ENCODE measurements around the gene BEST4. TPM values are rescaled to one million over a fixed set of nuclear protein-coding genes. Genes with fewer than 3 reads are reported as not detected.

Gene BEST4
- total and polyA plus RNA-seq, 2 of the 8 experiments (the other 6 are each of a cell fraction or from before 2014, with no cell fraction given): 0.76 to 1.4 TPM

GRCh38 chr1:44735992-44736391 is 52.0 kb downstream of the BEST4 start:
- 100% methylated on average over 1 of the region's 1 CpG; no CpG with 5 or more reads in 1 of the 2 experiments for WGBS, 2 experiments (ENCODE audit: extremely low coverage in 1 of 2, insufficient coverage in 1 of 2, insufficient read length in 1 of 2, insufficient replicate concordance in 2 of 2, low coverage in 1 of 2, low lambda C conversion rate in 2 of 2, missing lambda C conversion rate in 1 of 2)
- POLR2A ChIA-PET (ENCODE audit: partially characterized antibody): interaction anchor here (1.0 to 22.5 kb wide), 6 partner anchors 9 to 83 kb away, joined by 3 to 428 read pairs (median 4); partner anchors contain the start of genes BEST4, DYNLT4 and RPS8
- Histone ChIP-seq H2BK20ac (ENCODE audit: low read length) (no peak overlapping the region), H3K79me1 (ENCODE audit: low read depth, low read length) (peaks cover 3% of the 10 kb centered on the region), H4K20me1 (replicated peaks in 1 of 2; ENCODE audit: control insufficient read depth in 1 of 2, insufficient read depth in 2 of 2, low read length in 2 of 2) (no peaks in the 10 kb centered on the region), H3K27ac (ENCODE audit: low read depth, low read length) (no peak overlapping the region), H4K5ac (ENCODE audit: insufficient read length, low read depth, low read length) (no peak overlapping the region), H3K36me3 (ENCODE audit: control insufficient read depth in 2 of 4, insufficient read depth in 4 of 4, low read length in 3 of 4) (0 out of 8 replicates have a peak, but pooled peaks cover 0 to 3% (median 0%) of the 10 kb centered on the region in 4 experiments), H3K4me1 (replicated peaks in 1 of 4; ENCODE audit: control insufficient read depth in 3 of 4, insufficient read depth in 4 of 4, low read length in 3 of 4) (peaks cover 0 to 3% (median 2%) of the 10 kb centered on the region in 4 experiments; a peak in 3 of 7 replicates), H2BK5ac (ENCODE audit: low read depth, low read length) (no peak overlapping the region), H2AFZ (ENCODE audit: low read length) (no peak overlapping the region), H3K79me2 (ENCODE audit: control insufficient read depth in 1 of 2, insufficient read depth in 2 of 2, low read length in 2 of 2) (peaks cover 2 to 13% of the 10 kb centered on the region in 2 experiments; a peak in 3 of 4 replicates), H2BK120ac (replicated peaks; ENCODE audit: low read depth, low read length) (no peak overlapping the region), H3K9me3 (ENCODE audit: insufficient read depth in 2 of 2, low read depth in 1 of 2, low read length in 1 of 2) (peaks cover 0 to 7% of the 10 kb centered on the region in 2 experiments; a peak in 1 of 4 replicates), H3K56ac (replicated peaks; ENCODE audit: insufficient read length, low read depth, low read length) (no peak overlapping the region), H2BK12ac (ENCODE audit: low read depth, low read length) (no peak overlapping the region), H3K4me2 (ENCODE audit: insufficient read depth in 1 of 2, low read depth in 2 of 2, low read length in 2 of 2) (no peak overlapping the region), H3K23ac (ENCODE audit: insufficient read length) (no peak overlapping the region), H3K18ac (ENCODE audit: extremely low read depth, low read length) (no peak overlapping the region), H4K8ac (ENCODE audit: extremely low read depth, insufficient read depth, low read length) (no peak overlapping the region), H3K9ac (replicated peaks in 1 of 4; ENCODE audit: extremely low read depth in 1 of 4, low read depth in 3 of 4, low read length in 3 of 4) (no peak overlapping the region), H3K23me2 (ENCODE audit: low read depth, low read length) (peaks cover 3% of the 10 kb centered on the region; the same call in 1 of the 2 replicates), H4K91ac (replicated peaks; ENCODE audit: insufficient read length, low read length) (no peak overlapping the region), H2AK5ac (ENCODE audit: low read depth, low read length) (no peak overlapping the region), H3K14ac (ENCODE audit: insufficient read length) (no peak overlapping the region), H3K4ac (replicated peaks; ENCODE audit: insufficient read length, low read depth, low read length) (no peak overlapping the region), H2BK15ac (ENCODE audit: low read length) (no peak overlapping the region), H3K27me3 (replicated peaks in 1 of 4; ENCODE audit: control insufficient read depth in 3 of 4, extremely low read depth in 1 of 4, insufficient read depth in 3 of 4, low read length in 3 of 4) (no peaks in the 10 kb centered on the region), H3K4me3 (ENCODE audit: extremely low read depth in 1 of 4, insufficient read depth in 2 of 4, low read depth in 3 of 4, low read length in 4 of 4) (no peak overlapping the region)
- no peak for FAIRE-seq
- CTCF ChIA-PET (ENCODE audit: partially characterized antibody): interaction anchor here (1.6 to 10.5 kb wide), 4 partner anchors 12 to 77 kb away, joined by 3 to 107 read pairs (median 10); no protein-coding TSS in a partner anchor
- TF ChIP-seq E2F6 (IDR thresholded peaks at IDR 0.05) (no peak), SIRT6 (IDR thresholded peaks at IDR 0.05; ENCODE audit: low read length) (no peak), RBBP5 (IDR thresholded peaks at IDR 0.05; ENCODE audit: borderline replicate concordance, low read depth, low read length) (no peak), BACH1 (IDR thresholded peaks at IDR 0.05; ENCODE audit: low read length) (no peak), CHD1 (IDR thresholded peaks at IDR 0.05; ENCODE audit: low read depth, low read length) (no peak), SIX5 (IDR thresholded peaks at IDR 0.05; ENCODE audit: low read depth, low read length) (no peak)
- DNase-seq (ENCODE audit: low read depth in 1 of 2, low spot score in 2 of 2): no peak
